A549 (cell line): ENCODE results near the gene NPNT. TPM values are rescaled to one million over a fixed set of nuclear protein-coding genes. Genes with fewer than 3 reads are reported as not detected.

ENCODE experiments used
- ATAC-seq, 2 experiments: fragments of 200-7000 bp in 1 of 2; fragments of >200 bp in 1 of 2; cut with Nextera tagmentation in 1 of 2; cut with Tn5 transposase in 1 of 2; 3 replicates each; pipeline versions ENCODE4 v1.8.0 to v1.9.1; 2018 to 2020; ENCODE audit warnings: mild to moderate bottlenecking in 1 of 2, moderate library complexity in 1 of 2
- CTCF ChIA-PET: fragments of 300-600 bp; sonication (Branson Sonifier 250); formaldehyde crosslinking; extraction: SDS; loops from one replicate; lab custom pipeline; 2021; ENCODE audit warnings: antibody characterized with exemption, inconsistent platforms; lab: Yijun Ruan, JAX
- POLR2A ChIA-PET: fragments of 350-600 bp; formaldehyde crosslinking; extraction: SDS; loops from one replicate; lab custom pipeline; 2021; ENCODE audit warnings: antibody characterized with exemption, inconsistent platforms; lab: Yijun Ruan, JAX
- DNase-seq, 2 experiments: peaks; one replicate each; pipeline versions ENCODE4 v3.0.0 to v3.0.0-alpha.2; 2011 to 2016; ENCODE audit warnings: low read depth in 1 of 2, low spot score in 1 of 2
- FAIRE-seq: peaks from 2 replicates; lab custom pipeline; 2011; peaks lifted over from hg19 to GRCh38; lab: Jason Lieb, UNC
- H3K27ac ChIP-seq, 2 experiments: fragments of >200 bp; sonication (Bioruptor Twin); formaldehyde crosslinking; 3 replicates each; pipeline ENCODE4 v1.5.1; 2016 to 2017
- H3K4me1 ChIP-seq: fragments of >200 bp; sonication (Bioruptor Twin); formaldehyde crosslinking; 3 replicates; pipeline ENCODE4 v1.6.1; 2016
- H3K4me2 ChIP-seq: fragments of >200 bp; sonication (Bioruptor Twin); formaldehyde crosslinking; 3 replicates; pipeline ENCODE4 v1.6.1; 2016
- H3K4me3 ChIP-seq: fragments of >200 bp; sonication (Bioruptor Twin); formaldehyde crosslinking; 3 replicates; pipeline ENCODE4 v1.5.1; 2016
- H3K9me3 ChIP-seq: fragments of >200 bp; sonication (Bioruptor Twin); formaldehyde crosslinking; 3 replicates; pipeline ENCODE4 v1.6.1; 2016
- CBX2 ChIP-seq: fragments of 200-600 bp; sonication (generic); IDR thresholded peaks from 2 replicates; pipeline ENCODE4 v1.6.1; 2016; ENCODE audit warnings: low read depth, mild to moderate bottlenecking, borderline replicate concordance
- CBX8 ChIP-seq: fragments of 200-600 bp; sonication (generic); IDR thresholded peaks from 2 replicates; pipeline ENCODE4 v1.6.1; 2016
- CEBPB ChIP-seq, 2 experiments: fragments of >200 bp in 1 of 2; sonication (Bioruptor Twin) in 1 of 2; formaldehyde crosslinking in 1 of 2; IDR thresholded peaks; 2 replicates each; pipeline ENCODE4 v1.6.1; 2012 to 2016
- CHD2 ChIP-seq: fragments of 150-350 bp; IDR thresholded peaks from 2 replicates; pipeline ENCODE4 v1.6.1; 2014; ENCODE audit warnings: low read length; ENCODE audit not compliant: partially characterized antibody
- CHD4 ChIP-seq: fragments of 200-600 bp; sonication (generic); IDR thresholded peaks from 2 replicates; pipeline ENCODE4 v1.6.1; 2016; ENCODE audit warnings: antibody characterized with exemption, mild to moderate bottlenecking, borderline replicate concordance
- EHF ChIP-seq: fragments of 250-450 bp; sonication (Bioruptor Pico); IDR thresholded peaks from 2 replicates; pipeline ENCODE4 v1.5.0; 2020; ENCODE audit warnings: mild to moderate bottlenecking
- ESRRA ChIP-seq: fragments of 150-350 bp; IDR thresholded peaks from 2 replicates; pipeline ENCODE4 v1.6.1; 2014; ENCODE audit warnings: mild to moderate bottlenecking, low read length, borderline replicate concordance
- FOSB ChIP-seq: fragments of 250-450 bp; sonication (Bioruptor Pico); IDR thresholded peaks from 2 replicates; pipeline ENCODE4 v1.5.0; 2020; ENCODE audit warnings: mild to moderate bottlenecking, moderate library complexity
- FOXS1 ChIP-seq: fragments of 250-450 bp; sonication (Bioruptor Pico); IDR thresholded peaks from 2 replicates; pipeline ENCODE4 v1.5.0; 2020; ENCODE audit warnings: mild to moderate bottlenecking, moderate library complexity
- GATA3 ChIP-seq: IDR thresholded peaks from 2 replicates; pipeline ENCODE4 v1.6.1; 2012; ENCODE audit warnings: borderline replicate concordance
- HDAC2 ChIP-seq: fragments of 200-600 bp; sonication (generic); IDR thresholded peaks from 2 replicates; pipeline ENCODE4 v1.6.1; 2016
- HOXB5 ChIP-seq: fragments of 250-450 bp; sonication (Bioruptor Pico); IDR thresholded peaks from 2 replicates; pipeline ENCODE4 v1.5.0; 2020; ENCODE audit warnings: mild to moderate bottlenecking, moderate library complexity
- KDM1A ChIP-seq: fragments of 200-600 bp; sonication (generic); IDR thresholded peaks from 2 replicates; pipeline ENCODE4 v1.6.1; 2016; ENCODE audit warnings: low read depth, mild to moderate bottlenecking
- MAZ ChIP-seq: fragments of 150-350 bp; IDR thresholded peaks from 2 replicates; pipeline ENCODE4 v1.6.1; 2014; ENCODE audit warnings: antibody characterized with exemption, low read depth, low read length, borderline replicate concordance
- MYC ChIP-seq: IDR thresholded peaks from 2 replicates; pipeline ENCODE4 v1.6.1; 2012; ENCODE audit warnings: mild to moderate bottlenecking, inconsistent platforms, low read length, improper control_type of control experiment, borderline replicate concordance
- NPAS2 ChIP-seq: fragments of 250-450 bp; sonication (Bioruptor Pico); IDR thresholded peaks from 2 replicates; pipeline ENCODE4 v1.8.0; 2022; ENCODE audit warnings: mild to moderate bottlenecking, moderate library complexity, borderline replicate concordance
- NR3C1 ChIP-seq: fragments of >200 bp; sonication (Bioruptor Twin); formaldehyde crosslinking; IDR thresholded peaks from 3 replicates; pipeline ENCODE4 v1.6.1; 2017
- PHF8 ChIP-seq: fragments of 200-600 bp; sonication (generic); IDR thresholded peaks from 2 replicates; pipeline ENCODE4 v1.6.1; 2016; ENCODE audit warnings: low read depth, mild to moderate bottlenecking, antibody characterized with exemption, moderate library complexity, borderline replicate concordance
- POLR2A ChIP-seq: IDR thresholded peaks from 2 replicates; pipeline ENCODE4 v1.6.1; 2012; ENCODE audit warnings: mild to moderate bottlenecking, low read length
- RARB ChIP-seq: fragments of 250-450 bp; sonication (Bioruptor Pico); IDR thresholded peaks from 2 replicates; pipeline ENCODE4 v1.8.0; 2021; ENCODE audit warnings: mild to moderate bottlenecking, moderate library complexity
- RCOR1 ChIP-seq: fragments of 150-350 bp; IDR thresholded peaks from 2 replicates; pipeline ENCODE4 v1.6.1; 2014; ENCODE audit warnings: antibody characterized with exemption, low read length, low read depth
- REST ChIP-seq: fragments of 200-600 bp; sonication (generic); IDR thresholded peaks from 2 replicates; pipeline ENCODE4 v1.6.1; 2016; ENCODE audit warnings: antibody characterized with exemption, mild to moderate bottlenecking, moderate library complexity
- RFX5 ChIP-seq: fragments of 450-650 bp; IDR thresholded peaks from 2 replicates; pipeline ENCODE4 v1.7.1; 2014; ENCODE audit warnings: antibody characterized with exemption, mild to moderate bottlenecking, moderate library complexity
- RNF2 ChIP-seq: fragments of 200-600 bp; sonication (generic); IDR thresholded peaks from 2 replicates; pipeline ENCODE4 v1.6.1; 2016; ENCODE audit warnings: low read depth, mild to moderate bottlenecking, antibody characterized with exemption, moderate library complexity, borderline replicate concordance
- SMC3 ChIP-seq: fragments of >200 bp; sonication (Bioruptor Twin); formaldehyde crosslinking; IDR thresholded peaks from 3 replicates; pipeline ENCODE4 v1.6.1; 2018; ENCODE audit warnings: inconsistent platforms
- SREBF2 ChIP-seq: fragments of 450-650 bp; IDR thresholded peaks from 2 replicates; pipeline ENCODE4 v1.6.1; 2014; ENCODE audit warnings: mild to moderate bottlenecking, moderate library complexity
- TP53 ChIP-seq: fragments of 250-450 bp; sonication (Bioruptor Pico); IDR thresholded peaks from 2 replicates; pipeline ENCODE4 v1.5.0; 2021; ENCODE audit warnings: mild to moderate bottlenecking, moderate library complexity
- ZC3H11A ChIP-seq: fragments of 450-650 bp; IDR thresholded peaks from 2 replicates; pipeline ENCODE4 v1.6.1; 2014; ENCODE audit warnings: antibody characterized with exemption, mild to moderate bottlenecking
- ZNF302 ChIP-seq: fragments of 250-450 bp; sonication (Bioruptor Pico); IDR thresholded peaks from 2 replicates; pipeline ENCODE4 v1.9.0; 2021; ENCODE audit warnings: inconsistent platforms, mild to moderate bottlenecking, moderate library complexity
- WGBS: methylation state at CpG from one replicate; pipeline ENCODE4 v1.1.6; 2017; ENCODE audit errors: missing lambda C conversion rate; 5-methylcytosine and 5-hydroxymethylcytosine counted together
- polyA plus RNA-seq, 4 experiments: library from polyadenylated mRNA; depleted of rRNA in 3 of 4; stranded (reverse); fragments of >200 nt; fragmentation: RNase III in 1 of 4; extraction: RNeasy Plus Mini Kit Qiagen cat#74134 plus additional on column Dnase treatment in 1 of 4; gene quantifications; 2 replicates in 3 of 4; 3 replicates in 1 of 4; pipeline ENCODE4 v1.2.3, GENCODE V29; 2011 to 2017
- TF ChIP-seq, protein P1 (sequence below): fragments of >200 bp; sonication (Bioruptor Twin); formaldehyde crosslinking; IDR thresholded peaks from 2 replicates; pipeline ENCODE4 v1.6.1; 2016
- TF ChIP-seq, protein P2 (sequence below): IDR thresholded peaks from 2 replicates; pipeline ENCODE4 v1.6.1; 2012
- TF ChIP-seq, protein P3 (sequence below): fragments of >200 bp; sonication (Bioruptor Twin); formaldehyde crosslinking; IDR thresholded peaks from 3 replicates; pipeline ENCODE4 v1.5.1; 2016

Gene NPNT
- polyA plus RNA-seq, 2 of the 4 experiments (the other 2 are of a cell fraction) = 0.32 to 0.56 TPM

- ChIA-PET POLR2A (no interaction called here), CTCF (no interaction called here)
- WGBS = 44% methylated on average over 2 of the region's 2 CpGs
- no peak overlapping the region for H3K4me3 ChIP-seq
- H3K27ac ChIP-seq = no peak overlapping the region
- TF ChIP-seq KDM1A (no peak), CBX8 (no peak), POLR2A (no peak), RARB (CRISPR knock-in tag) (no peak), ZNF302 (CRISPR knock-in tag) (no peak), HOXB5 (no peak), CBX2 (no peak), FOXS1 (CRISPR knock-in tag) (no peak), ESRRA (no peak), TP53 (CRISPR knock-in tag) (no peak), NPAS2 (CRISPR knock-in tag) (no peak), RFX5 (no peak), NR3C1 (no peak), CEBPB (IDR thresholded peaks at IDR 0.05) (no peak), CHD2 (no peak), SMC3 (no peak), FOSB (no peak)
- TF ChIP-seq, protein P1, sequence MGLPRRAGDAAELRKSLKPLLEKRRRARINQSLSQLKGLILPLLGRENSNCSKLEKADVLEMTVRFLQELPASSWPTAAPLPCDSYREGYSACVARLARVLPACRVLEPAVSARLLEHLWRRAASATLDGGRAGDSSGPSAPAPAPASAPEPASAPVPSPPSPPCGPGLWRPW = no peak
- no peak for ATAC-seq
- H3K9me3 ChIP-seq = no peaks in the 10 kb centered on the region
- no peak for FAIRE-seq
- H3K4me2 ChIP-seq = no peak overlapping the region
- no peak for DNase-seq
- H3K4me1 ChIP-seq = no peaks in the 10 kb centered on the region
These were observed 35.4 kb downstream of the NPNT start for GRCh38 chr4:105930698-105931097.

GRCh38 chr4:105933083-105933482, 37.8 kb downstream of the NPNT start:
- ChIA-PET CTCF (no interaction called here), POLR2A (no interaction called here)
- no peak for TF ChIP-seq MYC
- no peak for TF ChIP-seq CHD4
- no peak for TF ChIP-seq RNF2
- TF ChIP-seq, protein P2, sequence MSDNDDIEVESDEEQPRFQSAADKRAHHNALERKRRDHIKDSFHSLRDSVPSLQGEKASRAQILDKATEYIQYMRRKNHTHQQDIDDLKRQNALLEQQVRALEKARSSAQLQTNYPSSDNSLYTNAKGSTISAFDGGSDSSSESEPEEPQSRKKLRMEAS = no peak
- Histone ChIP-seq H3K27ac (no peak overlapping the region), H3K9me3 (no peaks in the 10 kb centered on the region), H3K4me3 (no peak overlapping the region), H3K4me2 (no peak overlapping the region), H3K4me1 (no peaks in the 10 kb centered on the region)
- no peak for ATAC-seq
- WGBS = 69% methylated on average over 2 of the region's 2 CpGs
- no peak for FAIRE-seq
- no peak for DNase-seq

- DNase-seq = no peak
- CTCF ChIA-PET = no interaction called here
These were observed 39.1 kb downstream of the NPNT start for GRCh38 chr4:105934386-105934785.

More at GRCh38 chr4:105934386-105934785, 39.1 kb downstream of the NPNT start:
- WGBS = 5% methylated on average over 1 of the region's 1 CpG
- ATAC-seq (no peak), FAIRE-seq (no peak)
- no peak overlapping the region for H3K4me2 ChIP-seq
- no peaks in the 10 kb centered on the region for H3K9me3 ChIP-seq
- POLR2A ChIA-PET = no interaction called here
- H3K4me3 ChIP-seq = no peak overlapping the region
- H3K4me1 ChIP-seq = no peaks in the 10 kb centered on the region
- TF ChIP-seq MAZ = no peak
- TF ChIP-seq, protein P3, sequence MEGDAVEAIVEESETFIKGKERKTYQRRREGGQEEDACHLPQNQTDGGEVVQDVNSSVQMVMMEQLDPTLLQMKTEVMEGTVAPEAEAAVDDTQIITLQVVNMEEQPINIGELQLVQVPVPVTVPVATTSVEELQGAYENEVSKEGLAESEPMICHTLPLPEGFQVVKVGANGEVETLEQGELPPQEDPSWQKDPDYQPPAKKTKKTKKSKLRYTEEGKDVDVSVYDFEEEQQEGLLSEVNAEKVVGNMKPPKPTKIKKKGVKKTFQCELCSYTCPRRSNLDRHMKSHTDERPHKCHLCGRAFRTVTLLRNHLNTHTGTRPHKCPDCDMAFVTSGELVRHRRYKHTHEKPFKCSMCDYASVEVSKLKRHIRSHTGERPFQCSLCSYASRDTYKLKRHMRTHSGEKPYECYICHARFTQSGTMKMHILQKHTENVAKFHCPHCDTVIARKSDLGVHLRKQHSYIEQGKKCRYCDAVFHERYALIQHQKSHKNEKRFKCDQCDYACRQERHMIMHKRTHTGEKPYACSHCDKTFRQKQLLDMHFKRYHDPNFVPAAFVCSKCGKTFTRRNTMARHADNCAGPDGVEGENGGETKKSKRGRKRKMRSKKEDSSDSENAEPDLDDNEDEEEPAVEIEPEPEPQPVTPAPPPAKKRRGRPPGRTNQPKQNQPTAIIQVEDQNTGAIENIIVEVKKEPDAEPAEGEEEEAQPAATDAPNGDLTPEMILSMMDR = no peak
- TF ChIP-seq HOXB5 = no peak
- TF ChIP-seq ZC3H11A = no peak
- TF ChIP-seq GATA3 = no peak
- no peak for TF ChIP-seq REST
- TF ChIP-seq RCOR1 = no peak
- TF ChIP-seq EHF (CRISPR knock-in tag) = no peak
- no peak for TF ChIP-seq RNF2
- no peak for TF ChIP-seq HDAC2
- TF ChIP-seq PHF8 = no peak
- TF ChIP-seq SREBF2 = no peak
- no peak for TF ChIP-seq CBX2
- H3K27ac ChIP-seq = no peak overlapping the region
